Cardiac muscle cell (in vitro differentiated cells and primary cell): Measurements from ENCODE around the gene KCNMA1. TPM values are rescaled to one million over a fixed set of nuclear protein-coding genes. Genes with fewer than 3 reads are reported as not detected.

Experiments
- DNase-seq, 2 donors: peaks; one replicate each; pipeline versions ENCODE4 v3.0.0 to v3.0.0-alpha.2; 2010 to 2017; ENCODE audit warnings: low read depth in 1 of 2, low spot score in 1 of 2
- H3K27ac ChIP-seq: fragments of 200-600 bp; sonication (generic); 2 replicates; pipeline ENCODE4 v1.5.1; 2016
- H3K27me3 ChIP-seq: fragments of 200-600 bp; sonication (generic); 2 replicates; pipeline ENCODE4 v1.6.0; 2016; ENCODE audit warnings: control low read depth
- H3K36me3 ChIP-seq: fragments of 200-600 bp; sonication (generic); 2 replicates; pipeline ENCODE4 v1.5.1; 2016; ENCODE audit warnings: control low read depth
- H3K4me1 ChIP-seq: fragments of 200-600 bp; sonication (generic); 2 replicates; pipeline ENCODE4 v1.8.1; 2017; ENCODE audit warnings: low read depth, mild to moderate bottlenecking, mixed run types
- H3K4me3 ChIP-seq: fragments of 200-600 bp; sonication (generic); 2 replicates; pipeline ENCODE4 v1.5.1; 2016; ENCODE audit warnings: mild to moderate bottlenecking
- H3K9me3 ChIP-seq: fragments of 200-600 bp; sonication (generic); 2 replicates; pipeline ENCODE4 v1.5.1; 2017; ENCODE audit warnings: low read depth, mild to moderate bottlenecking, control low read depth
- CTCF ChIP-seq: IDR thresholded peaks from 2 replicates; pipeline ENCODE4 v1.5.1; 2012; ENCODE audit warnings: low read depth, mild to moderate bottlenecking, low read length
- polyA plus RNA-seq: library from polyadenylated mRNA; unstranded; fragments of >200 nt; fragmentation: Nextera tagmentation; extraction: Ambion mirVana; gene quantifications from 2 replicates; pipeline ENCODE4 v1.2.1, GENCODE V29; 2016
- total RNA-seq: library from RNA; depleted of rRNA; stranded (reverse); fragments of >200 nt; gene quantifications from 2 replicates; pipeline ENCODE4 v1.2.3, GENCODE V29; 2016

Gene KCNMA1
- total and polyA plus RNA-seq, 2 experiments from 2014 or later, result 1.8 to 1.9 TPM

GRCh38 chr10:77062381-77062780 is 575.2 kb downstream of the KCNMA1 start:
- H3K4me3 ChIP-seq, result no peak overlapping the region
- H3K4me1 ChIP-seq, result no peaks in the 10 kb centered on the region
- DNase-seq, result no peak
- TF ChIP-seq CTCF, result no peak
- no peaks in the 10 kb centered on the region for H3K9me3 ChIP-seq
- no peaks in the 10 kb centered on the region for H3K36me3 ChIP-seq
- H3K27me3 ChIP-seq, result no peaks in the 10 kb centered on the region
- no peak overlapping the region for H3K27ac ChIP-seq

- TF ChIP-seq CTCF, result no peak
- Histone ChIP-seq H3K9me3 (no peaks in the 10 kb centered on the region), H3K36me3 (no peaks in the 10 kb centered on the region), H3K27ac (no peak overlapping the region), H3K4me1 (no peaks in the 10 kb centered on the region), H3K27me3 (no peaks in the 10 kb centered on the region), H3K4me3 (no peak overlapping the region)
- no peak for DNase-seq
Measured at GRCh38 chr10:77060913-77061312, 576.7 kb downstream of the KCNMA1 start.

GRCh38 chr10:77056650-77057049 is 581.0 kb downstream of the KCNMA1 start:
- no peak overlapping the region for H3K27ac ChIP-seq
- peaks cover 5% of the 10 kb centered on the region for H3K27me3 ChIP-seq
- no peak for TF ChIP-seq CTCF
- no peaks in the 10 kb centered on the region for H3K36me3 ChIP-seq
- no peak overlapping the region for H3K4me3 ChIP-seq
- H3K4me1 ChIP-seq, result no peaks in the 10 kb centered on the region
- H3K9me3 ChIP-seq, result no peaks in the 10 kb centered on the region
- no peak for DNase-seq

- no peaks in the 10 kb centered on the region for H3K9me3 ChIP-seq
Measured at GRCh38 chr10:77052593-77052992, 585.0 kb downstream of the KCNMA1 start.

GRCh38 chr10:77051837-77052236 is 585.8 kb downstream of the KCNMA1 start:
- peaks cover 5% of the 10 kb centered on the region for H3K27me3 ChIP-seq
- H3K4me3 ChIP-seq, result no peak overlapping the region
- no peaks in the 10 kb centered on the region for H3K4me1 ChIP-seq
- no peak for TF ChIP-seq CTCF
- no peaks in the 10 kb centered on the region for H3K36me3 ChIP-seq
- H3K9me3 ChIP-seq, result no peaks in the 10 kb centered on the region
- no peak for DNase-seq
- H3K27ac ChIP-seq, result no peak overlapping the region

More at GRCh38 chr10:77052593-77052992, 585.0 kb downstream of the KCNMA1 start:
- Histone ChIP-seq H3K4me3 (no peak overlapping the region), H3K27ac (no peak overlapping the region), H3K36me3 (no peaks in the 10 kb centered on the region), H3K4me1 (no peaks in the 10 kb centered on the region), H3K27me3 (peaks cover 5% of the 10 kb centered on the region)
- TF ChIP-seq CTCF, result no peak
- no peak for DNase-seq

GRCh38 chr10:77049896-77050295 is 587.7 kb downstream of the KCNMA1 start:
- Histone ChIP-seq H3K27ac (no peak overlapping the region), H3K36me3 (no peaks in the 10 kb centered on the region), H3K9me3 (no peaks in the 10 kb centered on the region), H3K4me1 (no peaks in the 10 kb centered on the region), H3K27me3 (peaks cover 5% of the 10 kb centered on the region), H3K4me3 (no peak overlapping the region)
- DNase-seq, result peak in 1 of 2 donors; percentile 31
- TF ChIP-seq CTCF, result no peak
